Neural progenitor cell (in vitro differentiated cells): ENCODE results near the gene KDELR3. TPM values are rescaled to one million over a fixed set of nuclear protein-coding genes. Genes with fewer than 3 reads are reported as not detected.

ENCODE experiments used
- DNase-seq: peaks from one replicate; pipeline ENCODE4 v3.0.0-alpha.2; 2016; ENCODE audit warnings: low spot score
- H2AFZ ChIP-seq: fragments of 200-600 bp; sonication (generic); replicated peaks from 2 replicates; pipeline ENCODE4 v1.6.1; 2016; ENCODE audit warnings: antibody characterized with exemption
- H3F3A ChIP-seq: fragments of 200-600 bp; sonication (generic); 2 replicates; pipeline ENCODE4 v1.6.1; 2016; ENCODE audit warnings: antibody characterized with exemption, low read depth
- H3K27ac ChIP-seq: fragments of 200-600 bp; sonication (generic); 2 replicates; pipeline ENCODE4 v1.5.1; 2016; ENCODE audit warnings: mild to moderate bottlenecking
- H3K27me3 ChIP-seq: fragments of 200-600 bp; sonication (generic); 2 replicates; pipeline ENCODE4 v1.6.1; 2016; ENCODE audit warnings: mild to moderate bottlenecking, moderate library complexity
- H3K36me3 ChIP-seq: fragments of 200-600 bp; sonication (generic); 2 replicates; pipeline ENCODE4 v1.5.1; 2016
- H3K4me1 ChIP-seq: fragments of 200-600 bp; sonication (generic); 2 replicates; pipeline ENCODE4 v1.6.1; 2016; ENCODE audit warnings: mixed run types
- H3K4me2 ChIP-seq: fragments of 200-600 bp; sonication (generic); 2 replicates; pipeline ENCODE4 v1.6.1; 2016
- H3K4me3 ChIP-seq: fragments of 200-600 bp; sonication (generic); 2 replicates; pipeline ENCODE4 v1.5.1; 2016
- H3K79me2 ChIP-seq: fragments of 200-600 bp; sonication (generic); 2 replicates; pipeline ENCODE4 v1.6.1; 2016; ENCODE audit warnings: low read depth
- H3K9ac ChIP-seq: fragments of 200-600 bp; sonication (generic); 2 replicates; pipeline ENCODE4 v1.6.1; 2016
- H3K9me3 ChIP-seq: fragments of 200-600 bp; sonication (generic); 2 replicates; pipeline ENCODE4 v1.5.1; 2016; ENCODE audit warnings: low read depth
- H4K20me1 ChIP-seq: fragments of 200-600 bp; sonication (generic); 2 replicates; pipeline ENCODE4 v1.6.1; 2016; ENCODE audit warnings: low read depth
- H3K27ac Mint-ChIP-seq: 3 replicates; pipeline ENCODE4 v1.8.0; 2021; ENCODE audit warnings: mixed read lengths
- H3K27me3 Mint-ChIP-seq: 2 replicates; pipeline ENCODE4 v1.8.0; 2022; ENCODE audit warnings: low read depth, mild to moderate bottlenecking, inconsistent platforms, moderate library complexity, mixed read lengths; ENCODE audit not compliant: insufficient read depth
- H3K36me3 Mint-ChIP-seq: 3 replicates; pipeline ENCODE4 v1.8.0; 2021; ENCODE audit warnings: mixed read lengths
- H3K4me1 Mint-ChIP-seq: 3 replicates; pipeline ENCODE4 v1.8.0; 2021; ENCODE audit warnings: mixed read lengths
- H3K4me3 Mint-ChIP-seq: 3 replicates; pipeline ENCODE4 v1.8.0; 2021; ENCODE audit warnings: mild to moderate bottlenecking, moderate library complexity, mixed read lengths
- H3K9me3 Mint-ChIP-seq: 3 replicates; pipeline ENCODE4 v1.8.0; 2020; ENCODE audit warnings: mixed read lengths
- EZH2 ChIP-seq: fragments of 200-600 bp; sonication (generic); IDR thresholded peaks from 2 replicates; pipeline ENCODE4 v1.6.1; 2017; ENCODE audit warnings: antibody characterized with exemption, mild to moderate bottlenecking, moderate library complexity
- EZH2phosphoT487 ChIP-seq: fragments of 200-600 bp; sonication (generic); IDR thresholded peaks from 2 replicates; pipeline ENCODE4 v1.6.1; 2017; ENCODE audit warnings: antibody characterized with exemption
- total RNA-seq: library from RNA; depleted of rRNA; stranded (reverse); fragments of >200 nt; gene quantifications from 2 replicates; pipeline ENCODE4 v1.2.3, GENCODE V29; 2015; ENCODE audit warnings: low replicate concordance
- TF ChIP-seq, protein P1 (sequence below): fragments of 200-600 bp; sonication (generic); IDR thresholded peaks from 2 replicates; pipeline ENCODE4 v1.5.1; 2017; ENCODE audit warnings: antibody characterized with exemption, mild to moderate bottlenecking

The KDELR3 gene
- total RNA-seq, 1 donor from 2014 or later, result 3.4 TPM

DNA sequence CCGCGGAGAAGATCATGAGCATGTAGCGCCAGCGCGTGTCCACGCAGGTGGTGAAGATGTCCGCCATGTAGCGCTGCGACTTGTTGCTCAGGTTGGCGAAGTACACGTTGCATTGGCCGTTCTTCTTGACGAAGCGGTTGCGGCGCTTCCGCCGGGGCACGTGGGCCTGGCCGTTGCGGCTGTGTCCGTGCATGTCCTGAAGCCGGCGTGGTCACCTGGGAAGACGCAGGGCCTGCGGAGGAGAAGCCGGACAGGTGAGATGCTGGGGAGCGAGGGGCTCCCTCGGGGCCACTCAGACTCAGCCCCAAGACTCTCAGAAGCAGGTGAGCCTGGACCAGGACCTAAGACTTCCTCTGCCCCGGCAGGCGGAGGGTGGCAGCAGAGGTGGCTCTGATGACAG is 40.0 kb upstream of the KDELR3 start:
- TF ChIP-seq, protein P1, sequence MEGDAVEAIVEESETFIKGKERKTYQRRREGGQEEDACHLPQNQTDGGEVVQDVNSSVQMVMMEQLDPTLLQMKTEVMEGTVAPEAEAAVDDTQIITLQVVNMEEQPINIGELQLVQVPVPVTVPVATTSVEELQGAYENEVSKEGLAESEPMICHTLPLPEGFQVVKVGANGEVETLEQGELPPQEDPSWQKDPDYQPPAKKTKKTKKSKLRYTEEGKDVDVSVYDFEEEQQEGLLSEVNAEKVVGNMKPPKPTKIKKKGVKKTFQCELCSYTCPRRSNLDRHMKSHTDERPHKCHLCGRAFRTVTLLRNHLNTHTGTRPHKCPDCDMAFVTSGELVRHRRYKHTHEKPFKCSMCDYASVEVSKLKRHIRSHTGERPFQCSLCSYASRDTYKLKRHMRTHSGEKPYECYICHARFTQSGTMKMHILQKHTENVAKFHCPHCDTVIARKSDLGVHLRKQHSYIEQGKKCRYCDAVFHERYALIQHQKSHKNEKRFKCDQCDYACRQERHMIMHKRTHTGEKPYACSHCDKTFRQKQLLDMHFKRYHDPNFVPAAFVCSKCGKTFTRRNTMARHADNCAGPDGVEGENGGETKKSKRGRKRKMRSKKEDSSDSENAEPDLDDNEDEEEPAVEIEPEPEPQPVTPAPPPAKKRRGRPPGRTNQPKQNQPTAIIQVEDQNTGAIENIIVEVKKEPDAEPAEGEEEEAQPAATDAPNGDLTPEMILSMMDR, result no peak
- no peak for TF ChIP-seq EZH2phosphoT487
- no peak for TF ChIP-seq EZH2

DNA sequence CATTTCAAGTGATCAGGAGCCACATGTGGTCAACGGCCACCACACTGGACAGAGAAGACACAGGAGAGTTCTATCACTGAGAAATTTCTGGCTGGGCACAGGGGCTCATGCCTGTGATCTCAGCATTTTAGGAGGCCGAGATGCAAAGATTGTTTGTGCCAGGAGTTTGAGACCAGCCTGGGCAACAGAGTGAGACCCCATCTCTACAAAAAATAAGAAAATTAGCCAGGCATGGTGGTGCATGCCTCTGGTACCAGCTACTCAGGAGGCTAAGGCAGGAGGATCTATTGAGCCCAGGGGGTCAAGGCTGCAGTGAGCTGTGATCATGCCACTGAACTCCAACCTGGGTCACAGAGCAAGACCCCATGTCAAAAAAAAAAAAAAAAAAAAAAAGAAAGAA is 39.2 kb upstream of the KDELR3 start:
- no peaks in the 10 kb centered on the region for H3K27me3 ChIP-seq
- H3K9me3 ChIP-seq, result no peaks in the 10 kb centered on the region
- DNase-seq, result no peak
- H3F3A ChIP-seq, result peaks cover 13% of the 10 kb centered on the region
- H3K36me3 ChIP-seq, result no peaks in the 10 kb centered on the region
- no peak for TF ChIP-seq EZH2
- no peak for TF ChIP-seq EZH2phosphoT487
- TF ChIP-seq, protein P1, result no peak
- no peak overlapping the region for H3K4me3 ChIP-seq
- no peaks in the 10 kb centered on the region for H4K20me1 ChIP-seq
- Mint-ChIP-seq H3K4me1 (peaks cover 24% of the 10 kb centered on the region), H3K27ac (no peak overlapping the region), H3K4me3 (no peak overlapping the region), H3K27me3 (peaks cover 4% of the 10 kb centered on the region), H3K9me3 (no peaks in the 10 kb centered on the region), H3K36me3 (no peaks in the 10 kb centered on the region)
- no peaks in the 10 kb centered on the region for H3K79me2 ChIP-seq
- no peak overlapping the region for H2AFZ ChIP-seq
- H3K9ac ChIP-seq, result no peak overlapping the region
- no peak overlapping the region for H3K4me2 ChIP-seq
- peaks cover 6% of the 10 kb centered on the region for H3K4me1 ChIP-seq
- no peak overlapping the region for H3K27ac ChIP-seq

More for the DNA sequence above, 40.0 kb upstream of the KDELR3 start:
- Histone ChIP-seq H4K20me1 (no peaks in the 10 kb centered on the region), H3K9me3 (no peaks in the 10 kb centered on the region), H3K4me1 (peaks cover 12% of the 10 kb centered on the region), H3F3A (peaks cover 13% of the 10 kb centered on the region), H3K9ac (no peak overlapping the region), H3K4me2 (no peak overlapping the region), H3K27ac (no peak overlapping the region), H3K27me3 (no peaks in the 10 kb centered on the region), H3K36me3 (no peaks in the 10 kb centered on the region), H2AFZ (no peak overlapping the region), H3K4me3 (no peak overlapping the region), H3K79me2 (no peaks in the 10 kb centered on the region)
- Mint-ChIP-seq H3K27me3 (peaks cover 4% of the 10 kb centered on the region), H3K27ac (no peak overlapping the region), H3K9me3 (no peaks in the 10 kb centered on the region), H3K4me1 (peaks cover 24% of the 10 kb centered on the region), H3K4me3 (no peak overlapping the region), H3K36me3 (no peaks in the 10 kb centered on the region)
- DNase-seq, result no peak

DNA sequence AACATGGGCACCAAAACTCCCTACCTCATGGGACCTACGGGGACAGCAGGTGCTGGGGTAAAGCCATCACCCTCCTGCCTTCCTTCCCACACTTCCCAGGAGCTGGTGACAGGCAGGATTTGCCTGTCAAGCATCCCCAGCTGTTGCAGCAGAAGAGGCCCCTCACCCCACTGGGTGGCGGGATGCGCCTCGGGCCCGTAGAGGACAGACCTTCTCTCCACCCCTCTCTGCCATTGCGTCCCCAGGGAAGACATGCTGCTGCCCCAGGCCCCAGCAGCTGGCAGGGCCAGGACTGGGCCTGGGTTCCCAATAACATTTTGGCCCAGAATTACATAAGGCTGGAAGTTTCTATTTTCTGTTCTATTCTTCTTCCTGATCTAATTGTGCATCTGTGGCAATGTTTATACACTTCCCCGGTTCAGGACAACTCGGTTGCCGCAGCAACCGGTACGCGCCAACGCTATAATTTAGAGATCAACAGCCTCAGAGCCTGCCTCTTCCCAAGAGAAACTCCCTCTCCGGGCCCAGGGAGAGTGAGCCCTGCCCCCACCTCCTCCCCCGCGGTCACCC is 38.3 kb upstream of the KDELR3 start:
- H3K79me2 ChIP-seq, result no peaks in the 10 kb centered on the region
- no peak overlapping the region for H3K4me3 Mint-ChIP-seq
- no peak overlapping the region for H3K4me2 ChIP-seq
- no peak overlapping the region for H3K27ac ChIP-seq
- peak overlapping the region; percentile 91 for H3K27ac Mint-ChIP-seq
- no peaks in the 10 kb centered on the region for H3K9me3 Mint-ChIP-seq
- H3K27me3 Mint-ChIP-seq, result peaks cover 4% of the 10 kb centered on the region
- H3K36me3 Mint-ChIP-seq, result no peaks in the 10 kb centered on the region
- H3K4me3 ChIP-seq, result no peak overlapping the region
- H3K27me3 ChIP-seq, result no peaks in the 10 kb centered on the region
- H3K9ac ChIP-seq, result no peak overlapping the region
- peaks cover 9% of the 10 kb centered on the region for H3F3A ChIP-seq
- DNase-seq, result no peak
- H2AFZ ChIP-seq, result no peak overlapping the region
- TF ChIP-seq EZH2 (no peak), EZH2phosphoT487 (no peak)
- TF ChIP-seq, protein P1, result no peak
- no peaks in the 10 kb centered on the region for H3K36me3 ChIP-seq
- peaks cover 24% of the 10 kb centered on the region for H3K4me1 Mint-ChIP-seq
- H4K20me1 ChIP-seq, result no peaks in the 10 kb centered on the region
- H3K9me3 ChIP-seq, result no peaks in the 10 kb centered on the region
- no peaks in the 10 kb centered on the region for H3K4me1 ChIP-seq
